HepG2 (cell line): ENCODE results near the gene TYW1B. TPM values are rescaled to one million over a fixed set of nuclear protein-coding genes. Genes with fewer than 3 reads are reported as not detected.

Experiments
- ATAC-seq: fragments of 200-7000 bp; cut with Tn5 transposase; 3 replicates; pipeline ENCODE4 v1.9.1; 2020; ENCODE audit warnings: mild to moderate bottlenecking, moderate library complexity
- BruUV-seq: library from RNA; stranded (reverse); fragments of 400-500 nt; replicated peaks from 2 replicates; lab custom pipeline; 2021; lab: Mats Ljungman, UMichigan
- CTCF ChIA-PET: fragments of 300-600 bp; formaldehyde crosslinking; extraction: SDS; loops from one replicate; lab custom pipeline; 2021; ENCODE audit warnings: low total read pairs, inconsistent platforms, low intra/inter-chr PET ratio; lab: Yijun Ruan, JAX
- POLR2A ChIA-PET: fragments of 350-600 bp; sonication (Branson Sonifier 250); formaldehyde crosslinking; loops from one replicate; lab custom pipeline; 2020; ENCODE audit warnings: antibody characterized with exemption, inconsistent platforms; lab: Yijun Ruan, JAX
- DNase-seq: peaks from one replicate; pipeline ENCODE4 v3.0.0-alpha.2; 2015; ENCODE audit warnings: low spot score
- FAIRE-seq: peaks from 3 replicates; lab custom pipeline; 2011; peaks lifted over from hg19 to GRCh38; lab: Jason Lieb, UNC
- H2AFZ ChIP-seq: one replicate; pipeline ENCODE4 v1.6.1; 2011; ENCODE audit warnings: low read length, inconsistent platforms
- H3K27ac ChIP-seq: fragments of 300-600 bp; 3 replicates; pipeline ENCODE4 v1.8.0; 2011; ENCODE audit warnings: mixed run types, mild to moderate bottlenecking, mixed read lengths, low read length, inconsistent platforms; ENCODE audit not compliant: insufficient read depth; ENCODE audit errors: extremely low read length
- H3K27me3 ChIP-seq, 2 experiments: fragments of 200-600 bp in 1 of 2; 2 replicates in 1 of 2; 3 replicates in 1 of 2; pipeline versions ENCODE4 v1.6.0 to v1.8.0; 2011; ENCODE audit warnings: low read length in 2 of 2, mild to moderate bottlenecking in 2 of 2, moderate library complexity in 2 of 2, inconsistent platforms in 1 of 2; ENCODE audit not compliant: insufficient read depth in 2 of 2, control insufficient read depth in 1 of 2
- H3K36me3 ChIP-seq, 2 experiments: fragments of 200-600 bp in 1 of 2; replicated peaks in 1 of 2; 2 replicates in 1 of 2; 3 replicates in 1 of 2; pipeline versions ENCODE4 v1.5.1 to v1.8.0; 2011; ENCODE audit warnings: low read length in 2 of 2, inconsistent platforms in 1 of 2; ENCODE audit not compliant: insufficient read depth in 2 of 2, control insufficient read depth in 1 of 2
- H3K4me1 ChIP-seq: 2 replicates; pipeline ENCODE4 v1.5.1; 2012; ENCODE audit warnings: low read length, inconsistent platforms; ENCODE audit not compliant: insufficient read depth
- H3K4me2 ChIP-seq: 2 replicates; pipeline ENCODE4 v1.6.0; 2011; ENCODE audit warnings: low read depth, low read length, inconsistent platforms
- H3K4me3 ChIP-seq, 3 experiments: fragments of 200-600 bp in 1 of 3; sonication (generic), shearing (Covaris generic) in 1 of 3; replicated peaks in 1 of 3; 2 replicates each; pipeline ENCODE4 v1.5.1; 2011 to 2016; ENCODE audit warnings: low read length in 3 of 3, inconsistent platforms in 2 of 3, low read depth in 2 of 3, mild to moderate bottlenecking in 2 of 3, control low read depth in 1 of 3, mixed read lengths in 1 of 3; ENCODE audit not compliant: insufficient read depth in 1 of 3
- H3K79me2 ChIP-seq: one replicate; pipeline ENCODE4 v1.6.1; 2011; ENCODE audit warnings: low read length, inconsistent platforms; ENCODE audit not compliant: insufficient read depth
- H3K9ac ChIP-seq: 2 replicates; pipeline ENCODE4 v1.6.0; 2011; ENCODE audit warnings: mild to moderate bottlenecking, low read depth, low read length, inconsistent platforms; ENCODE audit not compliant: insufficient read depth
- H3K9me3 ChIP-seq: 2 replicates; pipeline ENCODE4 v1.5.1; 2012; ENCODE audit warnings: mild to moderate bottlenecking, low read length
- H4K20me1 ChIP-seq: 2 replicates; pipeline ENCODE4 v1.6.0; 2011; ENCODE audit warnings: inconsistent platforms, mild to moderate bottlenecking, low read length, moderate library complexity; ENCODE audit not compliant: insufficient read depth
- GTF3A ChIP-seq: sonication (generic); formaldehyde crosslinking; conservative IDR thresholded peaks from 2 replicates; pipeline ENCODE4 v1.4.0; 2020; ENCODE audit warnings: mild to moderate bottlenecking, missing genetic modification reagents
- STAG1 ChIP-seq: sonication (generic); formaldehyde crosslinking; IDR thresholded peaks from 2 replicates; pipeline ENCODE4 v1.4.0; 2020; ENCODE audit warnings: missing genetic modification reagents
- ZKSCAN1 ChIP-seq: fragments of 150-350 bp; IDR thresholded peaks from 2 replicates; pipeline ENCODE4 v1.6.1; 2014; ENCODE audit warnings: low read length
- ZNF3 ChIP-seq: IDR thresholded peaks from 2 replicates; pipeline ENCODE4 v1.7.0; 2017; ENCODE audit warnings: inconsistent platforms
- ZNF329 ChIP-seq: sonication (generic); formaldehyde crosslinking; IDR thresholded peaks from 2 replicates; pipeline ENCODE4 v1.9.0; 2021; ENCODE audit warnings: low read depth, mild to moderate bottlenecking, missing genetic modification reagents
- WGBS: methylation state at CpG from one replicate; pipeline ENCODE4 v1.1.6; 2017; ENCODE audit warnings: low lambda C conversion rate; 5-methylcytosine and 5-hydroxymethylcytosine counted together
- in situ Hi-C: cut with HindIII; loops from 2 replicates; pipeline ENCODE4 v1.10.0; 2017; ENCODE audit warnings: low pct_unique_long_range_greater_than_20kb; ENCODE audit not compliant: extremely low pct_ligation_motif_present
- intact Hi-C: fragments of 100-400 bp; cut with micrococcal nuclease; formaldehyde crosslinking; loops from one replicate; pipeline ENCODE4 v1.10.0; 2022; ENCODE audit not compliant: unreplicated experiment
- polyA plus RNA-seq, 8 experiments: library from polyadenylated mRNA; depleted of rRNA in 3 of 8; stranded (reverse) in 7 of 8; unstranded in 1 of 8; fragments of >200 nt; fragmentation: Illumina TruSeq in 4 of 8; extraction: Trizol in 4 of 8; gene quantifications; 2 replicates each; pipeline versions ENCODE4 v1.2.1 to v1.2.3, GENCODE V29; 2011 to 2016; ENCODE audit warnings: low read depth in 4 of 8, missing spikeins in 1 of 8, mixed read lengths in 1 of 8; ENCODE audit not compliant: insufficient read depth in 1 of 8
- total RNA-seq, 5 experiments: library from RNA; depleted of rRNA; stranded (reverse); fragments of >200 nt; fragmentation: Illumina TruSeq; extraction: Trizol; gene quantifications; 2 replicates each; pipeline ENCODE4 v1.2.3, GENCODE V29; 2016; ENCODE audit warnings: low read depth in 1 of 5
- TF ChIP-seq, protein P1 (sequence below): sonication (generic); formaldehyde crosslinking; IDR thresholded peaks from 2 replicates; pipeline ENCODE4 v1.8.1; 2023; ENCODE audit warnings: mild to moderate bottlenecking, missing genetic modification reagents
- TF ChIP-seq, protein P2 (sequence below): sonication (generic); formaldehyde crosslinking; IDR thresholded peaks from 2 replicates; pipeline ENCODE4 v1.5.0; 2020; ENCODE audit warnings: mild to moderate bottlenecking, missing genetic modification reagents, moderate library complexity
- TF ChIP-seq, protein P3 (sequence below): sonication (generic); formaldehyde crosslinking; IDR thresholded peaks from 2 replicates; pipeline ENCODE4 v1.4.0; 2020; ENCODE audit warnings: mild to moderate bottlenecking, missing genetic modification reagents
- TF ChIP-seq, protein P4 (sequence below): sonication (generic); formaldehyde crosslinking; conservative IDR thresholded peaks from 2 replicates; pipeline ENCODE4 v1.8.0; 2022; ENCODE audit warnings: missing genetic modification reagents

Gene TYW1B
- total and polyA plus RNA-seq, 2 of the 13 experiments (the other 11 are each of a cell fraction or from before 2014, with no cell fraction given): 2.0 to 5.5 TPM

DNA sequence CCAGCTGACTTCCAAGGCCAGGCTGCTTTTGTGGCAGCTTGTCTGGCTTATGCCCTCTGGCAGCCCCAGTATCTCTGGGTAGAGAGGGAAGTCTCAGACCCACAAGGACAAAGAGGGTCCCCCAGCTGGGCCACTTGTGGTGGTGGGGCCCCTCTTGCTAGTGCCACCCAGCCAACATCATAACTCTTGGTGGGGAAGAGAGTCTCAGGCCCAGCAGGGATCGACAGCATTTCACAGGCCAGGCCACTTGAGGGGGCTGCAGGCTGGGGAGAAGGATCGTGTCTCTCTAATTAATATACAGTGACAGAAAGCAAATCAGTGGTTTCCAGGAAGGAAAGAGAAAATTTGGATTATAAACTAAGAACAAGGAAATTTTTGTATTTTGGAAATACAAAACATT lies 76.0 kb downstream of the TYW1B start:
- CTCF ChIA-PET: no interaction called here
- H3K4me3 ChIP-seq: no peak overlapping the region
- POLR2A ChIA-PET: no interaction called here
- no peak overlapping the region for H3K27ac ChIP-seq
- no peaks in the 10 kb centered on the region for H3K4me1 ChIP-seq
- no peaks in the 10 kb centered on the region for H3K79me2 ChIP-seq
- H3K9me3 ChIP-seq: no peaks in the 10 kb centered on the region
- TF ChIP-seq, protein P1, sequence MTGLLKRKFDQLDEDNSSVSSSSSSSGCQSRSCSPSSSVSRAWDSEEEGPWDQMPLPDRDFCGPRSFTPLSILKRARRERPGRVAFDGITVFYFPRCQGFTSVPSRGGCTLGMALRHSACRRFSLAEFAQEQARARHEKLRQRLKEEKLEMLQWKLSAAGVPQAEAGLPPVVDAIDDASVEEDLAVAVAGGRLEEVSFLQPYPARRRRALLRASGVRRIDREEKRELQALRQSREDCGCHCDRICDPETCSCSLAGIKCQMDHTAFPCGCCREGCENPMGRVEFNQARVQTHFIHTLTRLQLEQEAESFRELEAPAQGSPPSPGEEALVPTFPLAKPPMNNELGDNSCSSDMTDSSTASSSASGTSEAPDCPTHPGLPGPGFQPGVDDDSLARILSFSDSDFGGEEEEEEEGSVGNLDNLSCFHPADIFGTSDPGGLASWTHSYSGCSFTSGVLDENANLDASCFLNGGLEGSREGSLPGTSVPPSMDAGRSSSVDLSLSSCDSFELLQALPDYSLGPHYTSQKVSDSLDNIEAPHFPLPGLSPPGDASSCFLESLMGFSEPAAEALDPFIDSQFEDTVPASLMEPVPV (CRISPR knock-in tag): no peak
- TF ChIP-seq, protein P2, sequence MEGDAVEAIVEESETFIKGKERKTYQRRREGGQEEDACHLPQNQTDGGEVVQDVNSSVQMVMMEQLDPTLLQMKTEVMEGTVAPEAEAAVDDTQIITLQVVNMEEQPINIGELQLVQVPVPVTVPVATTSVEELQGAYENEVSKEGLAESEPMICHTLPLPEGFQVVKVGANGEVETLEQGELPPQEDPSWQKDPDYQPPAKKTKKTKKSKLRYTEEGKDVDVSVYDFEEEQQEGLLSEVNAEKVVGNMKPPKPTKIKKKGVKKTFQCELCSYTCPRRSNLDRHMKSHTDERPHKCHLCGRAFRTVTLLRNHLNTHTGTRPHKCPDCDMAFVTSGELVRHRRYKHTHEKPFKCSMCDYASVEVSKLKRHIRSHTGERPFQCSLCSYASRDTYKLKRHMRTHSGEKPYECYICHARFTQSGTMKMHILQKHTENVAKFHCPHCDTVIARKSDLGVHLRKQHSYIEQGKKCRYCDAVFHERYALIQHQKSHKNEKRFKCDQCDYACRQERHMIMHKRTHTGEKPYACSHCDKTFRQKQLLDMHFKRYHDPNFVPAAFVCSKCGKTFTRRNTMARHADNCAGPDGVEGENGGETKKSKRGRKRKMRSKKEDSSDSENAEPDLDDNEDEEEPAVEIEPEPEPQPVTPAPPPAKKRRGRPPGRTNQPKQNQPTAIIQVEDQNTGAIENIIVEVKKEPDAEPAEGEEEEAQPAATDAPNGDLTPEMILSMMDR (CRISPR knock-in tag): peak; percentile 27
- TF ChIP-seq STAG1 (peak; percentile 60), ZKSCAN1 (no peak), ZNF329 (CRISPR knock-in tag) (no peak), ZNF3 (CRISPR knock-in tag) (no peak), GTF3A (CRISPR knock-in tag) (no peak)
- TF ChIP-seq, protein P3, sequence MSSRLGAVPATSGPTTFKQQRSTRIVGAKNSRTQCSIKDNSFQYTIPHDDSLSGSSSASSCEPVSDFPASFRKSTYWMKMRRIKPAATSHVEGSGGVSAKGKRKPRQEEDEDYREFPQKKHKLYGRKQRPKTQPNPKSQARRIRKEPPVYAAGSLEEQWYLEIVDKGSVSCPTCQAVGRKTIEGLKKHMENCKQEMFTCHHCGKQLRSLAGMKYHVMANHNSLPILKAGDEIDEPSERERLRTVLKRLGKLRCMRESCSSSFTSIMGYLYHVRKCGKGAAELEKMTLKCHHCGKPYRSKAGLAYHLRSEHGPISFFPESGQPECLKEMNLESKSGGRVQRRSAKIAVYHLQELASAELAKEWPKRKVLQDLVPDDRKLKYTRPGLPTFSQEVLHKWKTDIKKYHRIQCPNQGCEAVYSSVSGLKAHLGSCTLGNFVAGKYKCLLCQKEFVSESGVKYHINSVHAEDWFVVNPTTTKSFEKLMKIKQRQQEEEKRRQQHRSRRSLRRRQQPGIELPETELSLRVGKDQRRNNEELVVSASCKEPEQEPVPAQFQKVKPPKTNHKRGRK (CRISPR knock-in tag): no peak
- TF ChIP-seq, protein P4, sequence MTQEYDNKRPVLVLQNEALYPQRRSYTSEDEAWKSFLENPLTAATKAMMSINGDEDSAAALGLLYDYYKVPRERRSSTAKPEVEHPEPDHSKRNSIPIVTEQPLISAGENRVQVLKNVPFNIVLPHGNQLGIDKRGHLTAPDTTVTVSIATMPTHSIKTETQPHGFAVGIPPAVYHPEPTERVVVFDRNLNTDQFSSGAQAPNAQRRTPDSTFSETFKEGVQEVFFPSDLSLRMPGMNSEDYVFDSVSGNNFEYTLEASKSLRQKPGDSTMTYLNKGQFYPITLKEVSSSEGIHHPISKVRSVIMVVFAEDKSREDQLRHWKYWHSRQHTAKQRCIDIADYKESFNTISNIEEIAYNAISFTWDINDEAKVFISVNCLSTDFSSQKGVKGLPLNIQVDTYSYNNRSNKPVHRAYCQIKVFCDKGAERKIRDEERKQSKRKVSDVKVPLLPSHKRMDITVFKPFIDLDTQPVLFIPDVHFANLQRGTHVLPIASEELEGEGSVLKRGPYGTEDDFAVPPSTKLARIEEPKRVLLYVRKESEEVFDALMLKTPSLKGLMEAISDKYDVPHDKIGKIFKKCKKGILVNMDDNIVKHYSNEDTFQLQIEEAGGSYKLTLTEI: no peak
- FAIRE-seq (no peak), DNase-seq (no peak), ATAC-seq (peak; percentile 56)
- H4K20me1 ChIP-seq: no peaks in the 10 kb centered on the region
- in situ Hi-C loops: no loop called here
- H3K4me2 ChIP-seq: no peak overlapping the region
- intact Hi-C loops: no loop called here
- no TSS peak for BruUV-seq
- no peaks in the 10 kb centered on the region for H3K36me3 ChIP-seq
- no peak overlapping the region for H2AFZ ChIP-seq
- WGBS: 89% methylated on average over 2 of the region's 2 CpGs
- no peaks in the 10 kb centered on the region for H3K27me3 ChIP-seq
- no peak overlapping the region for H3K9ac ChIP-seq
